ENCODE measurements around the gene COL5A1.

- TF ChIP-seq ARNTL (CRISPR knock-in tag; IDR thresholded peaks at IDR 0.05; ENCODE audit: borderline replicate concordance, low read depth) (no peak), CREB5 (CRISPR knock-in tag; IDR thresholded peaks at IDR 0.05; ENCODE audit: low read depth) (no peak), TOX (CRISPR knock-in tag; IDR thresholded peaks at IDR 0.05; ENCODE audit: borderline replicate concordance) (no peak), ISL1 (CRISPR knock-in tag; IDR thresholded peaks at IDR 0.05) (no peak), BACH2 (CRISPR knock-in tag; IDR thresholded peaks at IDR 0.05; ENCODE audit: borderline replicate concordance) (no peak), ZNF8 (CRISPR knock-in tag; IDR thresholded peaks at IDR 0.05) (no peak), ZNF565 (CRISPR knock-in tag; conservative IDR thresholded peaks at IDR 0.05; ENCODE audit: low read depth) (no peak), ESRRG (CRISPR knock-in tag; IDR thresholded peaks at IDR 0.05) (no peak), TCF4 (CRISPR knock-in tag; IDR thresholded peaks at IDR 0.05; ENCODE audit: borderline replicate concordance) (no peak)
Observed at GRCh38 chr9:134822541-134822940, 180.9 kb downstream of the COL5A1 start.

All from SK-N-SH treated with all-trans-retinoic acid at 6 μM for 48 hours (cell line).